Measurements from ENCODE around the gene TRMT10B.
A peak's percentile ranks its signal among the peaks of the same experiment; 100 is the strongest.

The TRMT10B gene

DNA sequence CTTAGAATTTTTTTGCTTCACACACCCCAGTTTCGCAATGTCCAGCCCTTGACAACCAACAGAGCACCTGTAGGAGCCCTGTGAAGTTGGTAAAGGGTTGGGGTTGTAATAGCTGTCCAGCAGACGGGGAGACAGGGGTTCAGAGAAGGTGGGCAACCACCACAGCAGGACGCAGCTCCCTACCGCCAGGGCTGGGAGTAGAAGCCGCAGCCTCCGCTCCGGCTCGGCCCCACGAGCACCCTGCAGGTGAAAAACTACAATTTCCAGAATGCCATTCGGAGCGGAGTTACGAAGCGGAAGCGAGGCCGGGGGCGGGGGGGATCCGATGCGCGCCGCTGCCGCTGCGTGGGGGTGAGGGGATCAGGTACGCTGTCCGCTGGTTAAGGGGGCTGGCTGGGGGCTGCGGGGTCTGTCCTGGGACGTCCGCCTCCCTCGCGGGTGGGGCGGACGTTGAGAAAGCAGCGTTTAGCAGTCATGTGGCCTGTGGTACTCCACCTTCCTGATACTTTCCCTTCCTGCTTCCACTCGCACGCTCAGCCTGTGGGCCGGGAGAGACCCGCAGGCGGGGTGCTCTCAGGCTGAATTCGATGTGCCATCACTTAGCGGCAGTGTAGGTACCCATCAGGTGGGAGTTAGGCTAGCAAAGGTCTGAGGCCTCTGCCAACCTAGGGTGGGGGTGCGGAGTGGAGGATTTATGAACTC lies at the start of gene TRMT10B:
TRMT10B (plus strand) TSS at position 317 of the 702 bp plus-strand sequence. CDS start 8,127 bp downstream, outside the sequence.
- peak within 1 kb of the TSS; percentile 94 to 98 for H3K4me3 ChIP-seq (ENCODE audit: low read length in 2 of 2)
- H3K27ac ChIP-seq (ENCODE audit: low read length): peak within 1 kb of the TSS; percentile 37
- no peaks in the 10 kb centered on the region for H3K36me3 ChIP-seq (ENCODE audit: control insufficient read depth in 2 of 2, insufficient read depth in 2 of 2, low read length in 2 of 2)
- H3K9ac ChIP-seq (ENCODE audit: low read length in 2 of 2): peak within 1 kb of the TSS; percentile 86 to 96
- H3K4me1 ChIP-seq (ENCODE audit: control insufficient read depth, insufficient read depth, low read length): peaks cover 11% of the 10 kb centered on the region
- no peaks in the 10 kb centered on the region for H3K9me3 ChIP-seq (ENCODE audit: control insufficient read depth in 2 of 2, low read length in 2 of 2)
- no peaks in the 10 kb centered on the region for H3K27me3 ChIP-seq (ENCODE audit: control insufficient read depth in 1 of 2, insufficient read depth in 2 of 2, low read length in 2 of 2)

- Histone ChIP-seq H3K27me3 (ENCODE audit: control insufficient read depth in 1 of 2, insufficient read depth in 2 of 2, low read length in 2 of 2) (peaks cover 7 to 8% of the 10 kb centered on the region in 2 donors), H3K9me3 (ENCODE audit: control insufficient read depth in 2 of 2, low read length in 2 of 2) (no peaks in the 10 kb centered on the region), H3K4me3 (ENCODE audit: low read length in 2 of 2) (no peak overlapping the region), H3K4me1 (ENCODE audit: control insufficient read depth, insufficient read depth, low read length) (no peaks in the 10 kb centered on the region), H3K27ac (ENCODE audit: low read length) (no peak overlapping the region), H3K36me3 (ENCODE audit: control insufficient read depth in 2 of 2, insufficient read depth in 2 of 2, low read length in 2 of 2) (no peaks in the 10 kb centered on the region), H3K9ac (ENCODE audit: low read length in 2 of 2) (no peak overlapping the region)
Measured at GRCh38 chr9:37705787-37706186, 47.8 kb upstream of the TRMT10B start.

DNA sequence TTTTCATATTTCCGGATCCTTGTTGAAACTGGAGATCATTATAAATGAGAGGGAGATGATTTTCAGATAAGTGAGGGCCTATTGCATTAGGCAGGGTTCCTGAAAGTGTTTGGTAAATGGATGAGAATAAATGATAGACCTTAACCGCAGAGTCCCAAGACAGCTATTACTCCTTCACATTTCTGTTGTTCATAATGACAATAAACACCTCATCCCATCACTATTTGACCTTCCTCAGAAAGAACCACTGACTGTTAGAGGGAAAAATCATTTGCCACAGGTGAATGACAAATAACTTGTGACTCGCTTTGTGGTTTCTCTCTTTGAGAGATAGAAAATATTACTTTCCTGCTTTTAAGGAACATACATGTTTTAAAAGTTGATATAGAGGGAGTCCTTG lies 47.3 kb upstream of the TRMT10B start:
- H3K4me3 ChIP-seq (ENCODE audit: low read length in 2 of 2): no peak overlapping the region
- no peaks in the 10 kb centered on the region for H3K4me1 ChIP-seq (ENCODE audit: control insufficient read depth, insufficient read depth, low read length)
- H3K27me3 ChIP-seq (ENCODE audit: control insufficient read depth in 1 of 2, insufficient read depth in 2 of 2, low read length in 2 of 2): peaks cover 7 to 8% of the 10 kb centered on the region in 2 donors
- no peak overlapping the region for H3K27ac ChIP-seq (ENCODE audit: low read length)
- no peaks in the 10 kb centered on the region for H3K36me3 ChIP-seq (ENCODE audit: control insufficient read depth in 2 of 2, insufficient read depth in 2 of 2, low read length in 2 of 2)
- H3K9ac ChIP-seq (ENCODE audit: low read length in 2 of 2): no peak overlapping the region
- H3K9me3 ChIP-seq (ENCODE audit: control insufficient read depth in 2 of 2, low read length in 2 of 2): no peaks in the 10 kb centered on the region

DNA sequence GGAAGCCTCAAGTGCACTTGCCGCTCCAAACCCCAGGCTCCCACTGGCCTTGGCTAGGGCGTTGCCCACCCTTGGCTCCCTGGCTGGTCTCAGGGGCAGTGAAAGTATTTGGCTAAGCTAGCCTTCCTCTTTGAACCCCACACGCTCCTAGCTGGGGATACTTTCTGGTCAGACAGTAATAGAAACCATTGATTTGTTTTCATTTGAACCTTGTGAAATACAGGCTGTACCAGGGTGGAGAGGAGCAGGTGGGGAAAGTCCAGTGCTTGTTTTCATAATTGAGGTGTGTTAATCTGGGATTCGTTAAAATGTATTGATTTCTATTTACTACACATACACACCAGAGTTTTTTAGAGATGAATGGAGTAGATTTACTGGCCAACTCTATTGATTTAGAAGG lies 45.9 kb upstream of the TRMT10B start:
- no peak overlapping the region for H3K27ac ChIP-seq (ENCODE audit: low read length)
- no peak overlapping the region for H3K4me3 ChIP-seq (ENCODE audit: low read length in 2 of 2)
- no peaks in the 10 kb centered on the region for H3K4me1 ChIP-seq (ENCODE audit: control insufficient read depth, insufficient read depth, low read length)
- H3K9ac ChIP-seq (ENCODE audit: low read length in 2 of 2): no peak overlapping the region
- H3K9me3 ChIP-seq (ENCODE audit: control insufficient read depth in 2 of 2, low read length in 2 of 2): no peaks in the 10 kb centered on the region
- H3K27me3 ChIP-seq (ENCODE audit: control insufficient read depth in 1 of 2, insufficient read depth in 2 of 2, low read length in 2 of 2): peaks cover 7 to 8% of the 10 kb centered on the region in 2 donors
- no peaks in the 10 kb centered on the region for H3K36me3 ChIP-seq (ENCODE audit: control insufficient read depth in 2 of 2, insufficient read depth in 2 of 2, low read length in 2 of 2)

- Histone ChIP-seq H3K4me1 (ENCODE audit: control insufficient read depth, insufficient read depth, low read length) (no peaks in the 10 kb centered on the region), H3K9me3 (ENCODE audit: control insufficient read depth in 2 of 2, low read length in 2 of 2) (no peaks in the 10 kb centered on the region), H3K27me3 (ENCODE audit: control insufficient read depth in 1 of 2, insufficient read depth in 2 of 2, low read length in 2 of 2) (peaks cover 7 to 8% of the 10 kb centered on the region in 2 donors), H3K27ac (ENCODE audit: low read length) (no peak overlapping the region), H3K4me3 (ENCODE audit: low read length in 2 of 2) (no peak overlapping the region), H3K9ac (ENCODE audit: low read length in 2 of 2) (no peak overlapping the region), H3K36me3 (ENCODE audit: control insufficient read depth in 2 of 2, insufficient read depth in 2 of 2, low read length in 2 of 2) (no peaks in the 10 kb centered on the region)
Measured at GRCh38 chr9:37710046-37710445, 43.6 kb upstream of the TRMT10B start.

- no peaks in the 10 kb centered on the region for H3K36me3 ChIP-seq (ENCODE audit: control insufficient read depth in 2 of 2, insufficient read depth in 2 of 2, low read length in 2 of 2)
- H3K4me3 ChIP-seq (ENCODE audit: low read length in 2 of 2): no peak overlapping the region
- no peak overlapping the region for H3K27ac ChIP-seq (ENCODE audit: low read length)
- H3K4me1 ChIP-seq (ENCODE audit: control insufficient read depth, insufficient read depth, low read length): no peaks in the 10 kb centered on the region
- H3K9ac ChIP-seq (ENCODE audit: low read length in 2 of 2): no peak overlapping the region
- no peaks in the 10 kb centered on the region for H3K9me3 ChIP-seq (ENCODE audit: control insufficient read depth in 2 of 2, low read length in 2 of 2)
- H3K27me3 ChIP-seq (ENCODE audit: control insufficient read depth in 1 of 2, insufficient read depth in 2 of 2, low read length in 2 of 2): no peaks in the 10 kb centered on the region
Measured at GRCh38 chr9:37715260-37715659, 38.3 kb upstream of the TRMT10B start.

- Histone ChIP-seq H3K27ac (ENCODE audit: low read length) (no peak overlapping the region), H3K4me3 (ENCODE audit: low read length in 2 of 2) (no peak overlapping the region)
Measured at GRCh38 chr9:37715991-37716505, 37.6 kb upstream of the TRMT10B start.

DNA sequence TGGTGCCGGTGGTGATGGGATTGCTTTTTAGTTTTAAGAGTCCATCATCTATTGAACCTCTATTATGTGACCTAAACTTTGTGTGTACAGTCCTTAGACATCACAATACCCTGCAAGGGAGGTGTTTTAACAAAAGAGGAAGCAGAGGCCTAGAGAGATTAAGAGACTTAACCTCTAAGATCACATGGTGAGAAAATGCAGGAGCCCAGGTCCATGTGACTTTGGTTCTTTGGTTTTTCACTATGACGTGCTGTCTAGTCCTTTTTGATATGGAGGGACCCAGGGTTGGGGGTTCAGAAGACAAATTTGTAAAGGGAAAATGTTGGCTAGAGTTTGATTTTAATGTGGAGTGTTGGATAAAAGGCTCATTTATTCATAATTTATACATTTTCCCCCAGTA lies 34.1 kb upstream of the TRMT10B start:
- peaks cover 0 to 2% of the 10 kb centered on the region in 2 donors for H3K27me3 ChIP-seq (ENCODE audit: control insufficient read depth in 1 of 2, insufficient read depth in 2 of 2, low read length in 2 of 2)
- H3K9ac ChIP-seq (ENCODE audit: low read length in 2 of 2): no peak overlapping the region
- no peak overlapping the region for H3K4me3 ChIP-seq (ENCODE audit: low read length in 2 of 2)
- no peaks in the 10 kb centered on the region for H3K4me1 ChIP-seq (ENCODE audit: control insufficient read depth, insufficient read depth, low read length)
- H3K27ac ChIP-seq (ENCODE audit: low read length): no peak overlapping the region
- no peaks in the 10 kb centered on the region for H3K9me3 ChIP-seq (ENCODE audit: control insufficient read depth in 2 of 2, low read length in 2 of 2)
- H3K36me3 ChIP-seq (ENCODE audit: control insufficient read depth in 2 of 2, insufficient read depth in 2 of 2, low read length in 2 of 2): no peaks in the 10 kb centered on the region

More at GRCh38 chr9:37715991-37716505, 37.6 kb upstream of the TRMT10B start:
- no peaks in the 10 kb centered on the region for H3K4me1 ChIP-seq (ENCODE audit: control insufficient read depth, insufficient read depth, low read length)
- no peak overlapping the region for H3K9ac ChIP-seq (ENCODE audit: low read length in 2 of 2)
- H3K9me3 ChIP-seq (ENCODE audit: control insufficient read depth in 2 of 2, low read length in 2 of 2): no peaks in the 10 kb centered on the region
- H3K36me3 ChIP-seq (ENCODE audit: control insufficient read depth in 2 of 2, insufficient read depth in 2 of 2, low read length in 2 of 2): no peaks in the 10 kb centered on the region
- H3K27me3 ChIP-seq (ENCODE audit: control insufficient read depth in 1 of 2, insufficient read depth in 2 of 2, low read length in 2 of 2): no peaks in the 10 kb centered on the region

- no peak overlapping the region for H3K9ac ChIP-seq (ENCODE audit: low read length in 2 of 2)
- H3K27me3 ChIP-seq (ENCODE audit: control insufficient read depth in 1 of 2, insufficient read depth in 2 of 2, low read length in 2 of 2): peaks cover 0 to 17% of the 10 kb centered on the region in 2 donors
Measured at GRCh38 chr9:37727013-37727412, 26.6 kb upstream of the TRMT10B start.

DNA sequence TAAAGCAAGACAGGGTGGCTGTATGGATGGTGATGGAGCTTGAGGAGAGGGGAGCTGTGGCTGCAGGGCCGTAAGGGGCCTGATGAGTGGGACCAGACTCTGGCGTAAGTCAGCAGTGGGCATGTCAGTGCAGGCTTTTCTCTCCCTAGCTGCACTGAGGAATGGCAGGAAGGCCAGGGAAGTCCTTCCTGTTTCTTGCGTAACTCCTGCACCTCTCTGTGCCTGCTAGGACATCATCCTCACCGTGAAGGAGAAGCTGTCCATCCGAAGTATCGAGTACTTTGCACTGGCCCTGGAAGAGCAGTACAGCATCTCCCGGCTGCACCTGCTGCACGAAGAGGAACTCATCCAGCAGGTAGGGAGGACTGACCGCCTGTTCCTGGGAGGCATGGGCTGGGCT lies 24.1 kb upstream of the TRMT10B start:
- H3K4me3 ChIP-seq (ENCODE audit: low read length in 2 of 2): no peak overlapping the region
- H3K9ac ChIP-seq (ENCODE audit: low read length in 2 of 2): no peak overlapping the region
- H3K27me3 ChIP-seq (ENCODE audit: control insufficient read depth in 1 of 2, insufficient read depth in 2 of 2, low read length in 2 of 2): peaks cover 0 to 15% of the 10 kb centered on the region in 2 donors
- no peaks in the 10 kb centered on the region for H3K36me3 ChIP-seq (ENCODE audit: control insufficient read depth in 2 of 2, insufficient read depth in 2 of 2, low read length in 2 of 2)
- no peak overlapping the region for H3K27ac ChIP-seq (ENCODE audit: low read length)
- no peaks in the 10 kb centered on the region for H3K4me1 ChIP-seq (ENCODE audit: control insufficient read depth, insufficient read depth, low read length)
- H3K9me3 ChIP-seq (ENCODE audit: control insufficient read depth in 2 of 2, low read length in 2 of 2): peaks cover 0 to 3% of the 10 kb centered on the region in 2 donors

More at GRCh38 chr9:37727013-37727412, 26.6 kb upstream of the TRMT10B start:
- Histone ChIP-seq H3K27ac (ENCODE audit: low read length) (no peak overlapping the region), H3K36me3 (ENCODE audit: control insufficient read depth in 2 of 2, insufficient read depth in 2 of 2, low read length in 2 of 2) (no peaks in the 10 kb centered on the region), H3K9me3 (ENCODE audit: control insufficient read depth in 2 of 2, low read length in 2 of 2) (peaks cover 0 to 3% of the 10 kb centered on the region in 2 donors), H3K4me3 (ENCODE audit: low read length in 2 of 2) (no peak overlapping the region), H3K4me1 (ENCODE audit: control insufficient read depth, insufficient read depth, low read length) (no peaks in the 10 kb centered on the region)

- H3K9ac ChIP-seq (ENCODE audit: low read length in 2 of 2): no peak overlapping the region
- no peaks in the 10 kb centered on the region for H3K36me3 ChIP-seq (ENCODE audit: control insufficient read depth in 2 of 2, insufficient read depth in 2 of 2, low read length in 2 of 2)
- H3K4me3 ChIP-seq (ENCODE audit: low read length in 2 of 2): no peak overlapping the region
- H3K27me3 ChIP-seq (ENCODE audit: control insufficient read depth in 1 of 2, insufficient read depth in 2 of 2, low read length in 2 of 2): peaks cover 0 to 13% of the 10 kb centered on the region in 2 donors
- no peak overlapping the region for H3K27ac ChIP-seq (ENCODE audit: low read length)
- H3K9me3 ChIP-seq (ENCODE audit: control insufficient read depth in 2 of 2, low read length in 2 of 2): peaks cover 0 to under 1% of the 10 kb centered on the region in 2 donors
- H3K4me1 ChIP-seq (ENCODE audit: control insufficient read depth, insufficient read depth, low read length): no peaks in the 10 kb centered on the region
Measured at GRCh38 chr9:37730256-37730655, 23.3 kb upstream of the TRMT10B start.

Measured in stomach smooth muscle (tissue), 2 donors.